22Rv1 (cell line): ENCODE measurements around the gene THY1.

Experiments used
- H3K27ac ChIP-seq: fragments of 450-650 bp; 2 replicates; pipeline ENCODE4 v1.5.1; 2017
- ZFX ChIP-seq: fragments of 450-650 bp; IDR thresholded peaks from 2 replicates; pipeline ENCODE4 v1.6.1; 2017; ENCODE audit warnings: antibody characterized with exemption, borderline replicate concordance
- TF ChIP-seq, protein P1 (sequence below): fragments of 450-650 bp; IDR thresholded peaks from 2 replicates; pipeline ENCODE4 v1.5.1; 2017; ENCODE audit warnings: mild to moderate bottlenecking

THY1 gene

DNA sequence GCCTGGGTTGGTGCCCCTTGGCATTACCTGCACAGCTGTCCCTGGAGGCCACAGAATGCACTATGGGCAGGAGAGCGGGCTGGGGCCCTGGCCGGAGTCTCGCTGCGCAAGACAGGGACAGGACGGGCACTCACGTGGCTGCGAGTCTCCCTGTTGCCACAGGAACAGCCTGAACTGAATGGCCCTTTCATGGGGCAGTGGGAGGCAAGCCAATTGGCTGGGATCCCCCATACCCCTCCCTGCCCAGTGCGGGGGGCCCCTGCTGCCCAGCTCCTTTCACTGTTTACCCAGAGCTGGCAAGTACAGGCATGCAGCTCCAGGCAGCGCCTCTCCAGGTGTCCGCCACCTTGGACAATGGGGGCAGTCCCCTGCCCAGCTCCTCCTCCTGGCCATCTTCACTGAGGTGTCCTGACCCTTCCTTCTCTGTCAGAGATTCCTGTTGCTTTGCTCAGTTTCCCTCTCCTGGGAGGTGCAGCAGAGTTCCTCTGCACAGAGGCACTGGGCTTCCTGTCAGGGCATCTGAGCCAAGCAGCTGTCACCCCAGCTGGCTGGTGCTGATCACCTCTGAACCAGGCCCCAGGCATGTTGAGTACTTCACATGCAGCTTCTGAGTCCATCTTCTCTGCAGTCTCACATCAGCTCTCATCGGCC lies 46.6 kb downstream of the THY1 start:
- no peak overlapping the region for H3K27ac ChIP-seq

GRCh38 chr11:119375337-119376196 lies 47.4 kb downstream of the THY1 start:
- H3K27ac ChIP-seq: no peak overlapping the region
- TF ChIP-seq, protein P1, sequence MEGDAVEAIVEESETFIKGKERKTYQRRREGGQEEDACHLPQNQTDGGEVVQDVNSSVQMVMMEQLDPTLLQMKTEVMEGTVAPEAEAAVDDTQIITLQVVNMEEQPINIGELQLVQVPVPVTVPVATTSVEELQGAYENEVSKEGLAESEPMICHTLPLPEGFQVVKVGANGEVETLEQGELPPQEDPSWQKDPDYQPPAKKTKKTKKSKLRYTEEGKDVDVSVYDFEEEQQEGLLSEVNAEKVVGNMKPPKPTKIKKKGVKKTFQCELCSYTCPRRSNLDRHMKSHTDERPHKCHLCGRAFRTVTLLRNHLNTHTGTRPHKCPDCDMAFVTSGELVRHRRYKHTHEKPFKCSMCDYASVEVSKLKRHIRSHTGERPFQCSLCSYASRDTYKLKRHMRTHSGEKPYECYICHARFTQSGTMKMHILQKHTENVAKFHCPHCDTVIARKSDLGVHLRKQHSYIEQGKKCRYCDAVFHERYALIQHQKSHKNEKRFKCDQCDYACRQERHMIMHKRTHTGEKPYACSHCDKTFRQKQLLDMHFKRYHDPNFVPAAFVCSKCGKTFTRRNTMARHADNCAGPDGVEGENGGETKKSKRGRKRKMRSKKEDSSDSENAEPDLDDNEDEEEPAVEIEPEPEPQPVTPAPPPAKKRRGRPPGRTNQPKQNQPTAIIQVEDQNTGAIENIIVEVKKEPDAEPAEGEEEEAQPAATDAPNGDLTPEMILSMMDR: no peak
- no peak for TF ChIP-seq ZFX

More for the DNA sequence above, 46.6 kb downstream of the THY1 start:
- TF ChIP-seq, protein P1: no peak
- no peak for TF ChIP-seq ZFX

GRCh38 chr11:119374632-119375336 lies 48.2 kb downstream of the THY1 start:
- TF ChIP-seq, protein P1: no peak
- no peak for TF ChIP-seq ZFX
- H3K27ac ChIP-seq: no peak overlapping the region

- no peak overlapping the region for H3K27ac ChIP-seq
- TF ChIP-seq ZFX: no peak
- TF ChIP-seq, protein P1: peak; percentile 89
Observed at GRCh38 chr11:119373921-119374631, 48.9 kb downstream of the THY1 start.

- TF ChIP-seq, protein P1: no peak
- TF ChIP-seq ZFX: no peak
- no peak overlapping the region for H3K27ac ChIP-seq
Observed at GRCh38 chr11:119373059-119373920, 49.7 kb downstream of the THY1 start.

DNA sequence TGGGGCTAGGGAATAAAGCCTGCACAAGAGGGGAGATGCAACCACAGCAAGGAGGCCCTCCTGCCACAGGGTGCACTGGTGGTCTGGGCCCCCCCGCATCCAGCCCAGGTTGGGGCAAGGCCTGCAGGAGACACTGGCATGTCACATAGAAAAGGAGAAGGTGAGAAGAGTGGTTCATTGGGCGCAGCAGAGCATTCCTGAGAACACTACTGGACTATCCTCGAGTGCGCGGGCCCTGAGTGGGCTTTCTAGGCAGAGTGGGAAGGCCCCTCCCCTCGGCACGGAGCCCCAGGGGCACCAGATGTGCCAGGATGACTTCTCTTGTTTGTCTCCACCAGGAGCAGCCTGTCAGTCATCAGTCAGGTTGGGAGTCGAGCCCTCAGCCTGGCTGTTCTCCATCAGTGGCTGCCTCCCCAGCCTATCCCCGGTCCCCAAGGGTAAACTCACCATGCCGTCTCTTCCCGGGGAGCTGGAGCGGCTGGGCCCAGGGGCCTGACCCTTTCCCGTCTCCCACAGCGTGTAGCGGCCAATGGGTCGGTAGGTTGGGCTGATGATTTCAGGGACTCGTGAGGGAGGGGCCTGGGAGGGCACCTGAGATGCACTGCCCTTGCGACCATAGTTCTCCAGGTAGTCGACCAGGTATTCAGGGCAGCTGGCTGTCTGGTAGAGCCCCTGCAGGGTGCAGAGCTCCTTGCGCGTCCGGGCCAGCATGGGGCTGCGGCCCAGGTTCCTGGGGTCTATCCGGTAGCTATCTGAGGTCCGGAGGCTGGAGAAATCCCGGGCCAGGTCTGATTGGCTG lies 50.5 kb downstream of the THY1 start:
- TF ChIP-seq ZFX: no peak
- TF ChIP-seq, protein P1: no peak

More for the DNA sequence above, 50.5 kb downstream of the THY1 start:
- no peak overlapping the region for H3K27ac ChIP-seq
